Midbrain (tissue), 1 donor: ENCODE results near the gene SGK2.
"Not testable (repeated sequence)": the region's sequence is repeated elsewhere in the genome, so short reads cannot be mapped to it uniquely, and the experiment has no call there.

Experiments used
- DNase-seq: peaks from one replicate; lab custom pipeline; 2025; lab: John Stamatoyannopoulos, UW

SGK2 gene

GRCh38 chr20:43563991-43564390, 5.2 kb downstream of the SGK2 start:
- no peak for DNase-seq

DNA sequence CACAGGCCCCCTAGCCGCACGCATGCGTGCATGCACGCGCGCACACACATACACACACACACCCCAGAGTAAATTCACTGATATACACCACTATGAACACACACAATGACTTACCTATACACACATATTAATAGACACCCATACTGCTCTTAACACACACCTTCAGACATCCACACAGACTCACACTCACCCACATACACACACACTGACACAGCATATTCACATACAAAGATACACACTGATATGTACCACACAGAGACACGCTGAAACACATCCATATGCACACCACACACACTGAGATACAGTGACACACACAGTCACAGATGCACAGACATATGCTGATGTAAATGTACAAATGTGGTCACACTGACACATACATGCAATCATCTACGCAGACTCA, 5.6 kb downstream of the SGK2 start:
- no peak for DNase-seq

GRCh38 chr20:43564993-43565757, 6.3 kb downstream of the SGK2 start:
- peak; percentile 82 for DNase-seq

- no peak for DNase-seq
Measured at GRCh38 chr20:43565758-43566104, 6.9 kb downstream of the SGK2 start.

GRCh38 chr20:43567477-43567876, 8.7 kb downstream of the SGK2 start:
- DNase-seq = no peak

DNA sequence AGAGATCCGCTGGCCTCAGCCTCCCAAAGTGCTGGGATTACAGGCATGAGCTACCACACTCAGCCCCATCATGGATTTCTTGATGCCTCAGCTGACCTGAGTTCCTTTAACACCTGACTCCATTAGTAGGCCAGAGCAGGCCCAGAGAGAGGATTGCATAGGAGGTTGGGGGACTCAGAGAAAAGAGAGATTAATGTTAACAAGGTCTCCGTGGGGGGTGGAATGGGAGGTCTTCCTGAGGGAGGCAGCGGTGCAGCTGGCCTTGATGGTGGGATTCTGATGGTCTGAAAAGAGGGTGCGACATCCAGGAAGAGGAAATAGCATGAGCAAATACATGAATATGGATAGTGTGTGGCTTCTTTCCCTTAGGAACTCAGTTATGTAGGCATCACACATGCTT, 9.9 kb downstream of the SGK2 start:
- no peak for DNase-seq

DNA sequence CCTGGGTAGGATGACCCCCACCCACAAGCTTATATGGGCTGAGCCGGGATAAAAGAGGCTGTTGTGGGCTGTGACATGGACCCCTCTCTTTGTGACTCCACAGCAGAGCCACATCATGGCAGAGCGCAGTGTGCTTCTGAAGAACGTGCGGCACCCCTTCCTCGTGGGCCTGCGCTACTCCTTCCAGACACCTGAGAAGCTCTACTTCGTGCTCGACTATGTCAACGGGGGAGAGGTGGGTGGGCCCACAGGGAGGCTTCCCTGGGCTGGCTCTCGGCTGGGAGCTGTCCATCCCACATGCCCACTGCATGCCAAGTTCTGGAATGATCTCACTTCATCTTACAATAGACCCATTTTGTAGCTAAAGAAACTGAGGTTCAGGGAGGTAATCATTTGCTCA, 10.5 kb downstream of the SGK2 start:
- DNase-seq = no peak

DNA sequence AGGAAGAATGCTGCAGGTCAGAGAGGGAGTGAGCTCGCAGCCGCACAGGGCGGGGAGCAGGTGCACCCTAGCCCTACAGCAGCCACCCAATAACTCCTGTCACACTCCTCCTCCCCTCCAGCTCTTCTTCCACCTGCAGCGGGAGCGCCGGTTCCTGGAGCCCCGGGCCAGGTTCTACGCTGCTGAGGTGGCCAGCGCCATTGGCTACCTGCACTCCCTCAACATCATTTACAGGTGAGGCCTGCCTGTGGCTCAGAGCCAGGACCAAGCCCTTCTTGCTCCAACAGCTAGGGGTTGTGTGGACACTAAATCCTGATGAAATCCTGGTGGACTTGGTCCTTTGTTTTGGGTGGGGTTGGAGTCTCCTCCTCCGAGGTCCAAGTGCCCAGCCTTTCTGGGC, 11.7 kb downstream of the SGK2 start:
- no peak for DNase-seq

DNA sequence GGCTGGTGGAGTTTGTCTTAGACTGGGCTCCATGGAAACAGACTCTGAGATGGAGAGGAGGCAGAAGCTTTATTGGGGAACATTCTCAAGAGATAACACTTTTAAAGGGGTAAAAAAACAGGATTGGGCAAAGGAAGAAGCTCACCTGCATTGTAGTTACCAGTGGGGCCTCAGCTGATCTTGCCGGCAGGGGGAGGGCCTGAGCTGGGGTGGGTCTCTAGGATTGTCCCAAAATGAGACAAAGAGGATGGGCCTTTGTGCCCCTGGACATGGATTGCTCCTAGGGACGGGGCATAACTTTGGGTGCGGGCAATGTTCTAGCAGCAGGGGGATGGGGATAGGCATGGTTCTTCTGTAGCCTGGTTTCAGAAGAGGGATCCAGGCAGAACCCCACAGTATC, 12.5 kb downstream of the SGK2 start:
- DNase-seq = no peak

- no peak for DNase-seq
Measured at GRCh38 chr20:43571771-43572170, 12.9 kb downstream of the SGK2 start.

- no peak for DNase-seq
Measured at GRCh38 chr20:43572891-43573290, 14.1 kb downstream of the SGK2 start.

- DNase-seq = no peak
Measured at GRCh38 chr20:43576108-43576507, 17.3 kb downstream of the SGK2 start.

- DNase-seq = no peak
Measured at GRCh38 chr20:43579861-43580793, 21.3 kb downstream of the SGK2 start.

DNA sequence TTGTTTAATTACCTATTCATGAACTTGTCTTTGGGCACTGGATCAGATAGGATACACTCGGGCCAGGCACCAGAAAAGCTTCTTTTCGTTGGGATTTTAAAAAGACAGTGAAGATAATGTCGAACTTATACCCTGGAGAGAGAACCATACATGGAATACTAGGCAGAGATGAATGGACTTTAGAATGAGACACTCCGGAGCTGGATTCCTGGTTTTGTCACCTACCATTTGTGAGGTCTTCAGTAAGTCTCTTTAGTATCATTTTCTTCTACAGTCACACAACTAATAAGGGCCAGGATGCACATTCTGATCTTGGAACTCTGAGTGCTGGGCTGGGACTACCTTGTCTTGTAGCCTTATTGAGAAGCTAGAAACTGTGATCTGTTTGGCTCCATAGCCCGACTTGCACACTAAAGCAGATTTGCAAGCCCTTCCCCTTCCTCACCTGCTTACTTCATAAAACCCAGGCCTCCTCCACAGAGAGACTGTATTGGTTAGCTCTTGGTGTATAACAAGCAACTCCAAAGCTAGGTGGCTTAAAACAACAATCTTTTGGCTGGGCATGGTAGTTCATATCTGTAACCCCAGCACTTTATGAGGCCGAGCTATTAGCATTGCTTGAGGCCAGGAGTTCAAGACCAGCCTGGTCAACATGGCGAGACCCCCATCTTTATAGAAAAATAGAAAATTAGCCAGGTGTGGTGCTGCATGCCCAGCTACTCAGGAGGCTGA, 24.5 kb downstream of the SGK2 start:
- no peak for DNase-seq

DNA sequence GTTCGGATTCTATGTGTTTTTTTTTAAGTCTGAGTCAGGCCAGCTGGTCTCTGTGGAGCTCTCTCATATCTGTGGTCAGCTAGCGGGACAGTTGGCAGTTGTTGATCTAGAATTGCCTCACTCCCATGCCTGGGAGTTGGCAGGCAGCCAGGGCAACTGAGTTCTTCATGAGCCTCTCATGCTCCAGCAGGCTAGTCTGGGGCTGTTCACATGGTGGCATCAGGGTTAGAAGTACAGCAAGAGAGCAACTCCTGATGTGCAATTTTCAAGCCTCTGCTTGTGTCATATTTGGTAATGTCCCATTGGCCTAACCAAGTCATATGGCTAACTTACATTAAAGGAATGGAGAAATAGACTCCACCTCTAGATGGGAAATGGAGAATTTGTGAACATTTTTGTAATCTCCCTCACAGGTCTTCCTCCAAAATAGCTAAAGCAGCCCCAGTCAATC, 25.2 kb downstream of the SGK2 start:
- DNase-seq = peak; percentile 66

GRCh38 chr20:43584448-43585136, 25.8 kb downstream of the SGK2 start:
- DNase-seq = no peak

DNA sequence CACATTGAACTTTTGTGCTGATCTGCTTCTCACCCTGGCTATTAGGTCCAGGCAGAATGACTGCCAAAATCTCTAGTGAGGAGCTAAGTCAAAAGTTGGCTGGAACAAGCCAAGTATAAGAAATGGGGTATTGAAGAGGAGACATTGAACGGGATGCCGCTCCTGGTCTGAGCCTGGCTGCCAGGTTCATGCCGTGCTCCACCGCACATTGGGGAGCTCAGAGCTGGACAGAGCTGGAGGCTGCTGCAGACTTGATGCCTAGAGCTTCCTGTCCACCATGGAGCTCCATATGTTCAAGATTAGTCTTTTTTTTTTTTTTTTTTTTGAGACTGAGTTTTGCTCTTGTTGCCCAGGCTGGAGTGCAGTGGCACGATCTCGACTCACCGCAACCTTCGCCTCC, 27.8 kb downstream of the SGK2 start:
- no peak for DNase-seq

GRCh38 chr20:43588526-43588925, 29.7 kb downstream of the SGK2 start:
- not testable (repeated sequence) for DNase-seq

DNA sequence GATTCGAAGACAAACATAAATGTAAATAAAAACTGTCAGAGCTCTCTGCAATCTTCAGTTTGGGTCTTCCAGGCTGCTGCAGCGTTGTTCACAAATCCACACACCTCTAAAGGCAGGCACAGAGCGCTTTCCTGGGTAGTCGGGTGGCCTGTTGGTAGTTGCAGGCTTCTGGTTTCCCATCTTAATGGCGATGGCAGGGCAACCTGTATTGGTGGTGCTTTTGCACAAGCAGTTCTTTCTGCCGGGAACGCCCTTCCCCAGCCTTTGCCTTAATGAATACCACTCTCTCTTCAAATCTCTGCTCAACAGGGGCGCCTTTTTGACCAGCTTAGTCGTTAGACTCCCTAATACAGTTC, 31.2 kb downstream of the SGK2 start:
- DNase-seq = peak; percentile 62

- DNase-seq = peak; percentile 98
Measured at GRCh38 chr20:43590392-43591303, 31.8 kb downstream of the SGK2 start, which contains the start of gene IFT52. IFT52 (plus strand) TSS chr20:43590937; CDS start chr20:43594699, 3,762 bp downstream.

DNA sequence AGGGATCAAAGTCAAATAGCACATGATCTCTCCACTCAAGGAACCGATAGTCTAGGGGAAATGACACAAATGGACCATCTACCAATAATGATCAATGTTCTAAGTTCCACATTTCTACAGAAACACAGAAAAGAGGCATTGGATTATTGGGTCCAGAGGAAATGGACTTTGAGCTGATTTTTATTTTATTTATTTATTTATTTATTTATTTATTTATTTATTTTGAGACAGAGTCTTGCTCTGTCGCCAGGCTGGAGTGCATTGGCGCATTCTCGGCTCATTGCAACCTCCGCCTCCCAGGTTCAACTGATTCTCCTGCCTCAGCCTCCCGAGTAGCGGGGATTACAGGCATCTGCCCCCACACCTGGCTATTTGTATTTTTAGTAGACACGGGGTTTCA, 43.1 kb downstream of the SGK2 start:
- not testable (repeated sequence) for DNase-seq
